BLaER1 treated with 17β-estradiol and CSF1 and Interleukin-3, amounts not matched to agents 10 nM and 100 nM (cell line): ENCODE data around the gene PSENEN.
"Not testable (repeated sequence)": the region's sequence is repeated elsewhere in the genome, so short reads cannot be mapped to it uniquely, and the experiment has no call there.

ENCODE experiments used
- H3K27ac ChIP-seq, 11 experiments: shearing (Covaris generic); formaldehyde crosslinking; 2 replicates each; pipeline ENCODE4 v1.8.1; 2022
- H3K27me3 ChIP-seq, 11 experiments: shearing (Covaris generic); formaldehyde crosslinking; 2 replicates each; pipeline ENCODE4 v1.8.1; 2022
- H3K36me3 ChIP-seq, 11 experiments: shearing (Covaris generic); formaldehyde crosslinking; 2 replicates each; pipeline ENCODE4 v1.8.1; 2022
- H3K4me1 ChIP-seq, 10 experiments: shearing (Covaris generic); formaldehyde crosslinking; 2 replicates each; pipeline ENCODE4 v1.8.1; 2022
- H3K4me2 ChIP-seq, 11 experiments: shearing (Covaris generic); formaldehyde crosslinking; 2 replicates each; pipeline ENCODE4 v1.8.1; 2022
- H3K4me3 ChIP-seq, 10 experiments: shearing (Covaris generic); formaldehyde crosslinking; 2 replicates each; pipeline ENCODE4 v1.8.1; 2022
- H3K9ac ChIP-seq, 11 experiments: shearing (Covaris generic); formaldehyde crosslinking; 2 replicates each; pipeline ENCODE4 v1.8.1; 2022
- H3K9me3 ChIP-seq, 11 experiments: shearing (Covaris generic); formaldehyde crosslinking; replicated peaks in 1 of 11; 2 replicates each; pipeline ENCODE4 v1.8.1; 2022
- H4K20me1 ChIP-seq, 11 experiments: shearing (Covaris generic); formaldehyde crosslinking; 2 replicates each; pipeline ENCODE4 v1.8.1; 2022
- Cebpa-rat ChIP-seq, 11 experiments: shearing (Covaris generic); IDR thresholded peaks; 2 replicates each; pipeline ENCODE4 v1.8.1; 2022

Gene PSENEN

DNA sequence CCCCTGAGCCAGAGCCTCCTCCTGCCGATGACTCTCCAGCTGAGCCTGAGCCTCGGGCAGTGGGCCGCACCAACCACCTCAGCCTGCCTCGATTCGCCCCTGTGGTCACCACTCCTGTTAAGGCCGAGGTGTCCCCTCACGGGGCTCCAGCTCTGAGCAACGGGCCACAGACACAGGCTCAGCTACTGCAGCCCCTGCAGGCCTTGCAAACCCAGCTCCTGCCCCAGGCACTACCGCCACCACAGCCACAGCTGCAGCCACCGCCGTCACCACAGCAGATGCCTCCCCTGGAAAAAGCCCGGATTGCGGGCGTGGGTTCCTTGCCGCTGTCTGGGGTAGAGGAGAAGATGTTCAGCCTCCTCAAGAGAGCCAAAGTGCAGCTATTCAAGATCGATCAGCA is 24.1 kb upstream of the PSENEN start:
- Histone ChIP-seq H3K36me3 (peaks cover 59 to 71% (median 69%) of the 10 kb centered on the region in 11 experiments), H3K4me3 (no peak overlapping the region), H3K4me2 (no peak overlapping the region), H4K20me1 (peaks cover 53 to 80% (median 76%) of the 10 kb centered on the region in 11 experiments; a peak in 21 of 22 replicates), H3K27me3 (no peaks in the 10 kb centered on the region), H3K9ac (peak overlapping the region in 7 of 11 experiments; percentile 2 to 43 (median 32); a peak in 8 of 22 replicates), H3K9me3 (no peaks in the 10 kb centered on the region), H3K27ac (no peak overlapping the region), H3K4me1 (peaks cover 12 to 17% (median 14%) of the 10 kb centered on the region in 10 experiments)
- TF ChIP-seq Cebpa-rat (IDR thresholded peaks at IDR 0.05) = no peak

DNA sequence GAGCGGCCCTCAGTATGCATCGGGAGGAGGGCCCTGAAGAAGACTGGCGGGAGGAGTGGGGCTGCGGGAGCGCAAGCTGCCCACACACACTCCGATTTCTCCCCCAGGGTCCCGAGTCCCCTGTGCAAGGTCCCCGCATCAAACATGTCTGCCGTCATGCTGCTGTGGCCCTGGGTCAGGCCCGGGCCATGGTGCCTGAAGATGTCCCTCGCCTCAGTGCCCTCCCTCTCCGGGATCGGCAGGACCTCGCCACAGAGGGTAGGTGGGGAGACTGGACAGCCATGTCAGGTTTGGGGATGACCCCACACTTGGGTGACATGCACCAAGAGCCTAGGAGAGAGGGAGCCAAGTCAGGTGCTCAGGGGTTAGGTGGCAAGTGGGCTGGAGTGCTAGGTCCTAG is 23.0 kb upstream of the PSENEN start:
- peaks cover 69 to 82% (median 79%) of the 10 kb centered on the region in 11 experiments for H3K36me3 ChIP-seq
- H3K4me2 ChIP-seq = no peak overlapping the region
- peaks cover 11 to 16% (median 14%) of the 10 kb centered on the region in 10 experiments for H3K4me1 ChIP-seq
- H3K4me3 ChIP-seq = no peak overlapping the region
- H3K27me3 ChIP-seq = no peaks in the 10 kb centered on the region
- peaks cover 55 to 91% (median 85%) of the 10 kb centered on the region in 11 experiments; a peak in 21 of 22 replicates for H4K20me1 ChIP-seq
- peak overlapping the region in 6 of 11 experiments; percentile 8 to 43 (median 20); a peak in 6 of 22 replicates for H3K9ac ChIP-seq
- no peaks in the 10 kb centered on the region for H3K9me3 ChIP-seq
- no peak for TF ChIP-seq Cebpa-rat (IDR thresholded peaks at IDR 0.05)
- H3K27ac ChIP-seq = no peak overlapping the region

DNA sequence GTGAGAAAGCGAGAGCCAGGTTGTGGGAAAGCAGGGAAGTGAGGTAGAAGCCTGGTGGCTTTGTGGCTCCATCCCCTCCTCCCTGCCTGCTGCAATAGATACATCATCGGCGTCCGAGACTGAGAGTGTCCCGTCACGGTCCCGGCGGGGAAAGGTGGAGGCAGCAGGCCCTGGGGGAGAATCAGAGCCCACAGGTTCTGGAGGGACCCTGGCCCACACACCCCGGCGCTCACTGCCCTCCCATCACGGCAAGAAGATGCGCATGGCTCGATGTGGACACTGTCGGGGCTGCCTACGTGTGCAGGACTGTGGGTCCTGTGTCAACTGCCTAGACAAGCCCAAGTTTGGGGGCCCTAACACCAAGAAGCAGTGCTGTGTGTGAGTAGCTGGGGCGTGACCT is 22.6 kb upstream of the PSENEN start:
- no peak overlapping the region for H3K4me2 ChIP-seq
- H3K9me3 ChIP-seq = no peaks in the 10 kb centered on the region
- H3K4me1 ChIP-seq = peaks cover 11 to 16% (median 14%) of the 10 kb centered on the region in 10 experiments
- peaks cover 55 to 95% (median 89%) of the 10 kb centered on the region in 11 experiments; a peak in 21 of 22 replicates for H4K20me1 ChIP-seq
- TF ChIP-seq Cebpa-rat (IDR thresholded peaks at IDR 0.05) = no peak
- H3K36me3 ChIP-seq = peaks cover 74 to 86% (median 84%) of the 10 kb centered on the region in 11 experiments
- H3K27ac ChIP-seq = no peak overlapping the region
- H3K27me3 ChIP-seq = no peaks in the 10 kb centered on the region
- H3K4me3 ChIP-seq = no peak overlapping the region
- H3K9ac ChIP-seq = peak overlapping the region in 3 of 11 experiments; percentile 8 to 32 (median 19); a peak in 3 of 22 replicates

DNA sequence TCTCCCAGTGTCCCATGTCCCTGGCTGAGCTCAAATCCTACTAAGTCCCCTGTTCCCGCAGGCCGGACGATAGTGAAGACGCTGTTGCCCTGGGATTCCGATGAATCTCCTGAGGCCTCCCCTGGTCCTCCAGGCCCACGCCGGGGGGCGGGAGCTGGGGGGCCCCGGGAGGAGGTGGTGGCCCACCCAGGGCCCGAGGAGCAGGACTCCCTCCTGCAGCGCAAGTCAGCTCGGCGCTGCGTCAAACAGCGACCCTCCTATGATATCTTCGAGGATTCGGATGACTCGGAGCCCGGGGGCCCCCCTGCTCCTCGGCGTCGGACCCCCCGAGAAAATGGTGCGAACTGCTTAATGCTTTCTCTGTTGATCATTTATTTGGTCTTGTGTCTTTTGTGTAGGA is 21.8 kb upstream of the PSENEN start:
- Histone ChIP-seq H3K27ac (no peak overlapping the region), H3K9ac (peak overlapping the region in 2 of 11 experiments; percentile 8 to 32; a peak in 1 of 22 replicates), H3K4me1 (peaks cover 11 to 16% (median 14%) of the 10 kb centered on the region in 10 experiments), H3K27me3 (no peaks in the 10 kb centered on the region), H3K9me3 (no peaks in the 10 kb centered on the region), H4K20me1 (peaks cover 52 to 98% (median 92%) of the 10 kb centered on the region in 11 experiments; a peak in 21 of 22 replicates), H3K4me3 (no peak overlapping the region), H3K36me3 (peaks cover 82 to 94% (median 92%) of the 10 kb centered on the region in 11 experiments), H3K4me2 (no peak overlapping the region)
- no peak for TF ChIP-seq Cebpa-rat (IDR thresholded peaks at IDR 0.05)

DNA sequence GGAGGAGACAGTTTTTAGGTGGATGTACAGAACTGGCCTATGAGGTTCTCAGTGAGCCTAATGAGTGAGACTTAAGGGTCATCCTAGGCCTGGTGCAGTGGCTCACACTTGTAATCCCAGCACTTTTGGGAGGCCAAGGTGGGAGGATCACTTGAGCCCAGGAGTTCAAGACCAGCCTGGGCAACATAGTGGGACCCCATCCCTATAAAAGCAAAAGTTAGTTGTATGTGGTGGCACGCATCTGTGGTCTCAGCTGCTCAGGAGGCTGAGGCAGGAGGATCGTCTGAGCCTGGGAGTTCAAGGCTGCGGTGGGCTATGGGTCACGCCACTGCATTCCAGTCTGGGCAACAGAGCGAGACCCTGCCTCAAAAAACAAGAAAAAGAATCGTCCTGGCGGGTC is 21.3 kb upstream of the PSENEN start:
- peaks cover 6 to 12% (median 10%) of the 10 kb centered on the region in 10 experiments for H3K4me1 ChIP-seq
- not testable (repeated sequence) for H3K27me3 ChIP-seq, H3K4me2 ChIP-seq, H3K27ac ChIP-seq, H3K9ac ChIP-seq, H3K9me3 ChIP-seq, H3K4me3 ChIP-seq
- peaks cover 47 to 98% (median 92%) of the 10 kb centered on the region in 11 experiments; a peak in 21 of 22 replicates for H4K20me1 ChIP-seq
- peaks cover 86 to 98% (median 96%) of the 10 kb centered on the region in 11 experiments for H3K36me3 ChIP-seq

DNA sequence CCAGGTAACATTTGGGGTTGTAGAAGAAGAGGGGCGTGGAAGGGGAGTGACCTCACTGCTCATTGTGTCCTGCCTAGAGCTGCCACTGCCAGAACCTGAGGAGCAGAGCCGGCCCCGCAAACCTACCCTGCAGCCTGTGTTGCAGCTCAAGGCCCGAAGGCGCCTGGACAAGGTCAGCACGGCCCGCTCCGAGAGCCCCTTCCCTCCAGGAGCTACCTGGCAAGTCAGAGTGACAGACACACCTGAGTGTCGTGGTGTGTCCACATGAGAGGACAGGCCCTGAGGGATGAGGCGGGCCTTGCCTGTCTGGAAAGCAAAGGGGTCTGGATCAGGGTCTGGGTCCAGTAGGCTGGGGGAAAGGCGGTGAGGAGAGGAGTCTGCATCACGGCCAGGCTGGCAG is 20.9 kb upstream of the PSENEN start:
- Histone ChIP-seq H3K4me3 (no peak overlapping the region), H3K27me3 (no peaks in the 10 kb centered on the region), H3K9me3 (no peaks in the 10 kb centered on the region), H3K4me1 (peaks cover 2 to 7% (median 6%) of the 10 kb centered on the region in 10 experiments; a peak in 19 of 20 replicates), H3K4me2 (no peak overlapping the region), H3K27ac (no peak overlapping the region), H3K9ac (no peak overlapping the region), H4K20me1 (peaks cover 43 to 98% (median 92%) of the 10 kb centered on the region in 11 experiments; a peak in 21 of 22 replicates), H3K36me3 (peaks cover 89 to 98% (median 97%) of the 10 kb centered on the region in 11 experiments)
- no peak for TF ChIP-seq Cebpa-rat (IDR thresholded peaks at IDR 0.05)

DNA sequence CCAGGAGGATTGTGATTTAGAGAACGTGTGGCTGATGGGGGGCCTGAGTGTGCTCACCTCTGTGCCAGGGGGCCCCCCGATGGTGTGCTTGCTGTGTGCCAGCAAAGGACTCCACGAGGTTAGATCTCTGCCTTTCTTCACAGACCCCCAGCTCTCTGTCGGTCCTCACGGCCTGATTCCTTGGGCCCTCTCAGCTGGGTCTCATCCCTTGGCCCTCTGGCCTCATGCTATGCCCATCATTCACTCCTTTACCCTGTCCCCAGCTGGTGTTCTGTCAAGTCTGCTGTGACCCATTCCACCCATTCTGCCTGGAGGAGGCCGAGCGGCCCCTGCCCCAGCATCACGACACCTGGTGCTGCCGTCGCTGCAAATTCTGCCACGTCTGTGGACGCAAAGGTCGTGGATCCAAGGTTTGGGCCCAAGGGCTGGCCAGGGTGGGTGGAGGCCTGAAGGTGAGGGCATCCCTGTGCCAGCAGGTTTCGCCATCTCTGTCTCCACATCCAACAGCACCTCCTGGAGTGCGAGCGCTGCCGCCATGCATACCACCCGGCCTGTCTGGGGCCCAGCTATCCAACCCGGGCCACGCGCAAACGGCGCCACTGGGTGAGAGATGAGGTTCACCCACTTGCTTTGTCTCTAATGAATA is 20.1 kb upstream of the PSENEN start:
- Histone ChIP-seq H3K4me1 (no peaks in the 10 kb centered on the region; a peak in 2 of 20 replicates), H3K27me3 (no peaks in the 10 kb centered on the region), H3K9me3 (no peaks in the 10 kb centered on the region), H3K4me3 (no peak overlapping the region), H3K4me2 (no peak overlapping the region), H3K27ac (no peak overlapping the region), H4K20me1 (peaks cover 36 to 98% (median 92%) of the 10 kb centered on the region in 11 experiments; a peak in 21 of 22 replicates), H3K9ac (0 out of 22 replicates have a peak overlapping the region, but pooled peaks of 2 of the 11 experiments have one; percentile 4 to 15), H3K36me3 (peaks cover 90 to 98% (median 97%) of the 10 kb centered on the region in 11 experiments)
- no peak for TF ChIP-seq Cebpa-rat (IDR thresholded peaks at IDR 0.05)

DNA sequence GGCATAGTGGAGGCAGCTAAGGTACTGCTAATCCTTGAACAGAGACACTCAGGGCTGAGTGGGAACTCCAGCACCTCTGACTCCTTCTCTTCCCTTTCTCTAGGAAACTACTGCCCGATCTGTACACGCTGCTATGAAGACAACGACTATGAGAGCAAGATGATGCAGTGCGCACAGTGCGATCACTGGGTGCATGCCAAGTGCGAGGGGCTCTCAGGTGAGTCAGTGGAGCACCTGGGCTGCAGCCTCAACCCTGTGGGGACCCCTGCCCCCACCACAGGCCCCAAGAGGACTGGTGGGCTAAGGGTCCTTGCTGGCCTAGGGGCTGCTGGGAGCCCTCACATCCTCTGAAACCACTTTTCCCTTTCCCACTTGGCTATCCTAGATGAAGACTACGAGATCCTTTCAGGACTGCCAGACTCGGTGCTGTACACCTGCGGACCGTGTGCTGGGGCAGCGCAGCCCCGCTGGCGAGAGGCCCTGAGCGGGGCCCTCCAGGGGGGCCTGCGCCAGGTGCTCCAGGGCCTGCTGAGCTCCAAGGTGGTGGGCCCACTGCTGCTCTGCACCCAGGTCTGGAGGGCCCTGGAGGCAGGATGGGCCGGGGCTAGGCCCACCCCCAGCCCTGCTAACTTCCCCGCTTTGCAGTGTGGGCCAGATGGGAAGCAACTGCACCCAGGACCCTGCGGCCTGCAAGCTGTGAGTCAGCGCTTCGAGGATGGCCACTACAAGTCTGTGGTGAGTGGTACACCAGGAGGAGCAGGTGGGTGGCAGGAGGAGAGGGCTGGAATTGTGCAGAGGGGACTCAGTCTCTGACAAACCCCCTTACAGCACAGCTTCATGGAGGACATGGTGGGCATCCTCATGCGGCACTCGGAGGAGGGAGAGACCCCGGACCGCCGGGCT is 18.1 kb upstream of the PSENEN start:
- no peak overlapping the region for H3K4me3 ChIP-seq
- H3K9ac ChIP-seq = 0 out of 22 replicates have a peak overlapping the region, but pooled peaks of 1 of the 11 experiments have one; percentile 11
- H3K4me1 ChIP-seq = no peaks in the 10 kb centered on the region
- no peaks in the 10 kb centered on the region for H3K9me3 ChIP-seq
- no peak overlapping the region for H3K27ac ChIP-seq
- no peak for TF ChIP-seq Cebpa-rat (IDR thresholded peaks at IDR 0.05)
- peaks cover 100% of the 10 kb centered on the region in 11 experiments for H3K36me3 ChIP-seq
- peaks cover 37 to 100% (median 95%) of the 10 kb centered on the region in 11 experiments; a peak in 21 of 22 replicates for H4K20me1 ChIP-seq
- H3K27me3 ChIP-seq = no peaks in the 10 kb centered on the region
- no peak overlapping the region for H3K4me2 ChIP-seq
